IPS-18a (cell line): ENCODE data around the gene SYCE1.
"Not testable (repeated sequence)": the region's sequence is repeated elsewhere in the genome, so short reads cannot be mapped to it uniquely, and the experiment has no call there.

Experiments
- H3K27ac ChIP-seq: one replicate; pipeline ENCODE4 v1.5.1; 2013; ENCODE audit warnings: low read length
- H3K27me3 ChIP-seq: one replicate; pipeline ENCODE4 v1.6.1; 2013; ENCODE audit warnings: mild to moderate bottlenecking, low read length; ENCODE audit not compliant: control insufficient read depth, insufficient read depth
- H3K36me3 ChIP-seq: one replicate; pipeline ENCODE4 v1.6.1; 2013; ENCODE audit warnings: low read depth, low read length; ENCODE audit not compliant: control insufficient read depth
- H3K4me1 ChIP-seq: one replicate; pipeline ENCODE4 v1.6.1; 2013; ENCODE audit warnings: low read depth, low read length; ENCODE audit not compliant: control insufficient read depth
- H3K4me3 ChIP-seq: one replicate; pipeline ENCODE4 v1.5.1; 2013; ENCODE audit warnings: low read length
- H3K9ac ChIP-seq: one replicate; pipeline ENCODE4 v1.6.1; 2013; ENCODE audit warnings: mild to moderate bottlenecking, low read length, moderate library complexity
- H3K9me3 ChIP-seq: one replicate; pipeline ENCODE4 v1.6.1; 2013; ENCODE audit warnings: low read depth, low read length; ENCODE audit not compliant: control insufficient read depth

The SYCE1 gene

GRCh38 chr10:133527771-133528271, 37.6 kb downstream of the SYCE1 start:
- no peaks in the 10 kb centered on the region for H3K27me3 ChIP-seq

GRCh38 chr10:133526957-133527588, 38.3 kb downstream of the SYCE1 start, which contains the start of gene CYP2E1:
Gene CYP2E1 (plus strand): TSS chr10:133527363. CDS start chr10:133527396, 33 bp downstream.
- no peaks in the 10 kb centered on the region for H3K27me3 ChIP-seq

More at GRCh38 chr10:133527771-133528271, 37.6 kb downstream of the SYCE1 start:
- Histone ChIP-seq H3K4me3 (no peak overlapping the region), H3K9me3 (peaks cover 51% of the 10 kb centered on the region), H3K36me3 (no peaks in the 10 kb centered on the region), H3K4me1 (no peaks in the 10 kb centered on the region), H3K27ac (no peak overlapping the region), H3K9ac (no peak overlapping the region)

GRCh38 chr10:133525444-133525843, 39.9 kb downstream of the SYCE1 start:
- H3K27ac ChIP-seq = no peak overlapping the region
- H3K4me3 ChIP-seq = no peak overlapping the region
- H3K9me3 ChIP-seq = peaks cover 47% of the 10 kb centered on the region
- no peaks in the 10 kb centered on the region for H3K4me1 ChIP-seq
- H3K9ac ChIP-seq = no peak overlapping the region
- no peaks in the 10 kb centered on the region for H3K27me3 ChIP-seq
- H3K36me3 ChIP-seq = no peaks in the 10 kb centered on the region

More at GRCh38 chr10:133526957-133527588, 38.3 kb downstream of the SYCE1 start, which contains the start of gene CYP2E1:
- Histone ChIP-seq H3K4me1 (no peaks in the 10 kb centered on the region), H3K36me3 (no peaks in the 10 kb centered on the region), H3K9me3 (peaks cover 49% of the 10 kb centered on the region), H3K9ac (no peak within 1 kb of the TSS), H3K27ac (no peak within 1 kb of the TSS), H3K4me3 (no peak within 1 kb of the TSS)

GRCh38 chr10:133523631-133524203, 41.7 kb downstream of the SYCE1 start:
- Histone ChIP-seq H3K9ac (no peak overlapping the region), H3K36me3 (no peaks in the 10 kb centered on the region), H3K4me3 (no peak overlapping the region), H3K9me3 (peaks cover 54% of the 10 kb centered on the region), H3K27me3 (no peaks in the 10 kb centered on the region), H3K4me1 (no peaks in the 10 kb centered on the region), H3K27ac (no peak overlapping the region)

- H3K4me1 ChIP-seq = no peaks in the 10 kb centered on the region
- no peak overlapping the region for H3K4me3 ChIP-seq
- H3K27ac ChIP-seq = no peak overlapping the region
- no peak overlapping the region for H3K9ac ChIP-seq
- H3K9me3 ChIP-seq = peaks cover 58% of the 10 kb centered on the region
- no peaks in the 10 kb centered on the region for H3K36me3 ChIP-seq
- no peaks in the 10 kb centered on the region for H3K27me3 ChIP-seq
Observed at GRCh38 chr10:133520193-133520738, 45.1 kb downstream of the SYCE1 start.

- not testable (repeated sequence) for H3K27ac ChIP-seq, H3K4me1 ChIP-seq, H3K4me3 ChIP-seq, H3K9ac ChIP-seq, H3K36me3 ChIP-seq, H3K27me3 ChIP-seq
- H3K9me3 ChIP-seq = peaks cover 53% of the 10 kb centered on the region
Observed at GRCh38 chr10:133518517-133518916, 46.9 kb downstream of the SYCE1 start.

GRCh38 chr10:133516057-133516456, 49.3 kb downstream of the SYCE1 start:
- Histone ChIP-seq H3K9me3 (peaks cover 62% of the 10 kb centered on the region), H3K4me1 (no peaks in the 10 kb centered on the region), H3K9ac (no peak overlapping the region), H3K27me3 (no peaks in the 10 kb centered on the region), H3K4me3 (no peak overlapping the region), H3K27ac (no peak overlapping the region), H3K36me3 (no peaks in the 10 kb centered on the region)

GRCh38 chr10:133515471-133515870, 49.9 kb downstream of the SYCE1 start:
- H3K9ac ChIP-seq = no peak overlapping the region
- no peak overlapping the region for H3K27ac ChIP-seq
- H3K36me3 ChIP-seq = no peaks in the 10 kb centered on the region
- H3K9me3 ChIP-seq = peaks cover 58% of the 10 kb centered on the region
- no peak overlapping the region for H3K4me3 ChIP-seq
- H3K27me3 ChIP-seq = no peaks in the 10 kb centered on the region
- no peaks in the 10 kb centered on the region for H3K4me1 ChIP-seq

- Histone ChIP-seq H3K27me3 (no peaks in the 10 kb centered on the region), H3K9me3 (peaks cover 60% of the 10 kb centered on the region), H3K36me3 (no peaks in the 10 kb centered on the region), H3K4me1 (no peaks in the 10 kb centered on the region), H3K9ac (no peak overlapping the region), H3K4me3 (no peak overlapping the region), H3K27ac (no peak overlapping the region)
Observed at GRCh38 chr10:133511907-133512528, 53.4 kb downstream of the SYCE1 start.

GRCh38 chr10:133511408-133511807, 54.0 kb downstream of the SYCE1 start:
- Histone ChIP-seq H3K36me3 (no peaks in the 10 kb centered on the region), H3K27ac (no peak overlapping the region), H3K4me3 (no peak overlapping the region), H3K4me1 (no peaks in the 10 kb centered on the region), H3K9me3 (peaks cover 59% of the 10 kb centered on the region), H3K27me3 (no peaks in the 10 kb centered on the region), H3K9ac (no peak overlapping the region)

GRCh38 chr10:133509700-133510099, 55.7 kb downstream of the SYCE1 start:
- H3K9me3 ChIP-seq = peaks cover 49% of the 10 kb centered on the region
- no peak overlapping the region for H3K27ac ChIP-seq
- H3K4me1 ChIP-seq = no peaks in the 10 kb centered on the region
- no peak overlapping the region for H3K9ac ChIP-seq
- no peaks in the 10 kb centered on the region for H3K27me3 ChIP-seq
- H3K36me3 ChIP-seq = no peaks in the 10 kb centered on the region
- no peak overlapping the region for H3K4me3 ChIP-seq
